Stimulated activated CD4-positive, alpha-beta T cell treated with anti-CD3 and anti-CD28 coated beads, Interleukin-12 subunit alpha, Interleukin-12 subunit beta, amount 100 ng/mL, for 4 hours (primary cell): ENCODE measurements around the gene DONSON.

Experiments
- DNase-seq: peaks from one replicate; pipeline ENCODE4 v3.0.0-alpha.2; 2020

DONSON gene

GRCh38 chr21:33541105-33541711 lies 47.3 kb downstream of the DONSON start:
- DNase-seq, result no peak

- no peak for DNase-seq
These were observed 47.8 kb downstream of the DONSON start for GRCh38 chr21:33540711-33541104.

GRCh38 chr21:33539616-33540015 lies 48.9 kb downstream of the DONSON start:
- no peak for DNase-seq

GRCh38 chr21:33537212-33537611 lies 51.3 kb downstream of the DONSON start:
- no peak for DNase-seq

- no peak for DNase-seq
These were observed 57.5 kb downstream of the DONSON start for GRCh38 chr21:33531007-33531406.
